Smooth muscle cell (in vitro differentiated cells): ENCODE measurements around the gene SLC8A3. TPM values are rescaled to one million over a fixed set of nuclear protein-coding genes. Genes with fewer than 3 reads are reported as not detected.

Experiments
- DNase-seq: peaks from one replicate; lab custom pipeline; 2025; ENCODE audit not compliant: unreplicated experiment; lab: John Stamatoyannopoulos, UW
- H2AFZ ChIP-seq: fragments of 200-600 bp; sonication (generic); 2 replicates; pipeline ENCODE4 v1.6.0; 2016; ENCODE audit warnings: antibody characterized with exemption, low read depth, mild to moderate bottlenecking
- H3F3A ChIP-seq: fragments of 200-600 bp; sonication (generic); 2 replicates; pipeline ENCODE4 v1.6.0; 2017; ENCODE audit warnings: antibody characterized with exemption, low read depth
- H3K27ac ChIP-seq: fragments of 200-600 bp; sonication (generic); 2 replicates; pipeline ENCODE4 v1.5.1; 2016; ENCODE audit warnings: low read depth, mild to moderate bottlenecking
- H3K27me3 ChIP-seq: fragments of 200-600 bp; sonication (generic); 2 replicates; pipeline ENCODE4 v1.6.1; 2016; ENCODE audit warnings: low read depth, mild to moderate bottlenecking
- H3K36me3 ChIP-seq: fragments of 200-600 bp; sonication (generic); 2 replicates; pipeline ENCODE4 v1.5.1; 2016; ENCODE audit warnings: low read depth
- H3K4me1 ChIP-seq: fragments of 200-600 bp; sonication (generic); 2 replicates; pipeline ENCODE4 v1.5.1; 2016; ENCODE audit warnings: low read depth
- H3K4me2 ChIP-seq: fragments of 200-600 bp; sonication (generic); 2 replicates; pipeline ENCODE4 v1.6.0; 2016; ENCODE audit warnings: mild to moderate bottlenecking
- H3K4me3 ChIP-seq: fragments of 200-600 bp; sonication (generic); 2 replicates; pipeline ENCODE4 v1.5.1; 2016; ENCODE audit warnings: mild to moderate bottlenecking
- H3K79me2 ChIP-seq: fragments of 200-600 bp; sonication (generic); 2 replicates; pipeline ENCODE4 v1.6.0; 2016; ENCODE audit warnings: low read depth, mild to moderate bottlenecking
- H3K9ac ChIP-seq: fragments of 200-600 bp; sonication (generic); 2 replicates; pipeline ENCODE4 v1.6.0; 2016; ENCODE audit warnings: low read depth
- H3K9me3 ChIP-seq: fragments of 200-600 bp; sonication (generic); replicated peaks from 2 replicates; pipeline ENCODE4 v1.5.1; 2016; ENCODE audit warnings: low read depth
- H4K20me1 ChIP-seq: fragments of 200-600 bp; sonication (generic); 2 replicates; pipeline ENCODE4 v1.6.0; 2016; ENCODE audit warnings: low read depth
- WGBS: methylation state at CpG from one replicate; pipeline ENCODE4 v1.1.7; 2016; ENCODE audit warnings: low lambda C conversion rate; 5-methylcytosine and 5-hydroxymethylcytosine counted together
- polyA plus RNA-seq: library from polyadenylated mRNA; unstranded; fragments of >200 nt; fragmentation: Nextera tagmentation; extraction: Ambion mirVana; gene quantifications from 2 replicates; pipeline ENCODE4 v1.2.1, GENCODE V29; 2016
- total RNA-seq: library from RNA; depleted of rRNA; stranded (reverse); fragments of >200 nt; gene quantifications from 2 replicates; pipeline ENCODE4 v1.2.3, GENCODE V29; 2014
- TF ChIP-seq, protein P1 (sequence below): fragments of 200-600 bp; sonication (generic); IDR thresholded peaks from 2 replicates; pipeline ENCODE4 v1.5.1; 2017; ENCODE audit warnings: borderline replicate concordance, mild to moderate bottlenecking, antibody characterized with exemption; ENCODE audit not compliant: insufficient read depth, poor library complexity, severe bottlenecking

SLC8A3 gene
- total and polyA plus RNA-seq, 2 experiments from 2014 or later, result not detected

GRCh38 chr14:70033561-70033960 lies 155.2 kb downstream of the SLC8A3 start:
- Histone ChIP-seq H3K9ac (no peak overlapping the region), H4K20me1 (no peaks in the 10 kb centered on the region), H3K4me2 (no peak overlapping the region), H3K36me3 (no peaks in the 10 kb centered on the region), H3F3A (no peaks in the 10 kb centered on the region), H3K27me3 (peaks cover 3% of the 10 kb centered on the region), H3K4me3 (no peak overlapping the region), H3K79me2 (no peaks in the 10 kb centered on the region), H3K9me3 (no peaks in the 10 kb centered on the region), H3K27ac (no peak overlapping the region), H2AFZ (no peak overlapping the region), H3K4me1 (peaks cover 7% of the 10 kb centered on the region)
- no peak for DNase-seq
- TF ChIP-seq, protein P1, sequence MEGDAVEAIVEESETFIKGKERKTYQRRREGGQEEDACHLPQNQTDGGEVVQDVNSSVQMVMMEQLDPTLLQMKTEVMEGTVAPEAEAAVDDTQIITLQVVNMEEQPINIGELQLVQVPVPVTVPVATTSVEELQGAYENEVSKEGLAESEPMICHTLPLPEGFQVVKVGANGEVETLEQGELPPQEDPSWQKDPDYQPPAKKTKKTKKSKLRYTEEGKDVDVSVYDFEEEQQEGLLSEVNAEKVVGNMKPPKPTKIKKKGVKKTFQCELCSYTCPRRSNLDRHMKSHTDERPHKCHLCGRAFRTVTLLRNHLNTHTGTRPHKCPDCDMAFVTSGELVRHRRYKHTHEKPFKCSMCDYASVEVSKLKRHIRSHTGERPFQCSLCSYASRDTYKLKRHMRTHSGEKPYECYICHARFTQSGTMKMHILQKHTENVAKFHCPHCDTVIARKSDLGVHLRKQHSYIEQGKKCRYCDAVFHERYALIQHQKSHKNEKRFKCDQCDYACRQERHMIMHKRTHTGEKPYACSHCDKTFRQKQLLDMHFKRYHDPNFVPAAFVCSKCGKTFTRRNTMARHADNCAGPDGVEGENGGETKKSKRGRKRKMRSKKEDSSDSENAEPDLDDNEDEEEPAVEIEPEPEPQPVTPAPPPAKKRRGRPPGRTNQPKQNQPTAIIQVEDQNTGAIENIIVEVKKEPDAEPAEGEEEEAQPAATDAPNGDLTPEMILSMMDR, result no peak
- 100% methylated on average over 2 of the region's 2 CpGs for WGBS

DNA sequence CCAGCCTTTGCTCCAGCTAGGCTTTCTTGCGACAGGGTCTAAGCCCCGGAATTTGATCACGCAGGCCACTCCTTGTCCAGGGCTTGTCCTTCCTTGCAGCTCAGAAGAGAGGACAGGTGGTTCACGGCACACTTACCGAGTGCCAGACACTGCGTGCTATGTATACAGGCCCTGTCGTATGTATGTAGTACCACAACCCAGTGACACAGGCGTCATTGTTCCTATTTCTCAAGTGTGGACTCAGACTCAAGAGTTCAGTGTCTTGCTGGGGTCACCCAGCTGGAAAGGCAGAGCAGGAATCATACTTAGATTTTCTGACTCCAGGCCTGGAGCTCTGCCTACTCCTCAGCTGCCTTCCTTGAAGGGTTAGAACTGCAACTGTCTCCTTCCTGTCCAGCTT lies 155.6 kb downstream of the SLC8A3 start:
- no peak overlapping the region for H3K27ac ChIP-seq
- H3F3A ChIP-seq, result no peaks in the 10 kb centered on the region
- no peak overlapping the region for H3K4me3 ChIP-seq
- TF ChIP-seq, protein P1, result no peak
- H3K27me3 ChIP-seq, result no peaks in the 10 kb centered on the region
- WGBS, result 98% methylated on average over 8 of the region's 8 CpGs
- H3K36me3 ChIP-seq, result no peaks in the 10 kb centered on the region
- peaks cover 7% of the 10 kb centered on the region for H3K4me1 ChIP-seq
- H4K20me1 ChIP-seq, result no peaks in the 10 kb centered on the region
- no peaks in the 10 kb centered on the region for H3K9me3 ChIP-seq
- no peak overlapping the region for H2AFZ ChIP-seq
- no peak overlapping the region for H3K4me2 ChIP-seq
- H3K79me2 ChIP-seq, result no peaks in the 10 kb centered on the region
- H3K9ac ChIP-seq, result no peak overlapping the region
- no peak for DNase-seq

GRCh38 chr14:70032447-70032846 lies 156.3 kb downstream of the SLC8A3 start:
- Histone ChIP-seq H4K20me1 (no peaks in the 10 kb centered on the region), H3F3A (no peaks in the 10 kb centered on the region), H3K4me1 (peaks cover 7% of the 10 kb centered on the region)

DNA sequence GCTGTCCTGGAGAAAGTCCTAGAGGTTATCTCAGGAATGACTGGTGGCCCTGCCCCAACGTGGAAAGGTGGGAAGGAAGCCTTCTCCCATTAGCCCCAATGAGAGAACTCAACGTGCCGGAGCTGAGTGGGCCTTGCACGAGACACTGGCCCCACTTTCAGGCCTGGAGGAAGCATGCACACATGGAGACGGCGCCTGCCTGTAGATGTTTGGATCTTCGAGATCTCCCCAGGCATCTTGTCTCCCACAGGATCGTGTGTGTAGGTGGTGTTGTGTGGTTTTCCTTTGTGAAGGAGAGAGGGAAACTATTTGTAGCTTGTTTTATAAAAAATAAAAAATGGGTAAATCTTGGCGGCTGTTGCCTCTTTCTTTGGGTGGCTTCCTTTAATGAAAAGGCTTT lies 156.7 kb downstream of the SLC8A3 start:
- H2AFZ ChIP-seq, result no peak overlapping the region
- no peak overlapping the region for H3K9ac ChIP-seq
- H3K36me3 ChIP-seq, result no peaks in the 10 kb centered on the region
- WGBS, result 78% methylated on average over 9 of the region's 9 CpGs
- H3K4me2 ChIP-seq, result no peak overlapping the region
- H4K20me1 ChIP-seq, result no peaks in the 10 kb centered on the region
- peaks cover 7% of the 10 kb centered on the region for H3K4me1 ChIP-seq
- H3K9me3 ChIP-seq, result no peaks in the 10 kb centered on the region
- H3K27ac ChIP-seq, result no peak overlapping the region
- H3F3A ChIP-seq, result no peaks in the 10 kb centered on the region
- no peak for DNase-seq
- no peaks in the 10 kb centered on the region for H3K79me2 ChIP-seq
- H3K27me3 ChIP-seq, result no peaks in the 10 kb centered on the region
- H3K4me3 ChIP-seq, result no peak overlapping the region
- TF ChIP-seq, protein P1, result no peak

More at GRCh38 chr14:70032447-70032846, 156.3 kb downstream of the SLC8A3 start:
- 51% methylated on average over 3 of the region's 3 CpGs for WGBS
- no peaks in the 10 kb centered on the region for H3K27me3 ChIP-seq
- no peak overlapping the region for H3K4me3 ChIP-seq
- no peak overlapping the region for H3K4me2 ChIP-seq
- no peaks in the 10 kb centered on the region for H3K36me3 ChIP-seq
- DNase-seq, result no peak
- H3K9me3 ChIP-seq, result no peaks in the 10 kb centered on the region
- TF ChIP-seq, protein P1, result no peak
- no peak overlapping the region for H3K9ac ChIP-seq
- H2AFZ ChIP-seq, result no peak overlapping the region
- no peak overlapping the region for H3K27ac ChIP-seq
- H3K79me2 ChIP-seq, result no peaks in the 10 kb centered on the region
